EL (cell line): ENCODE data around the gene CABP2.
"Not testable (repeated sequence)": the region's sequence is repeated elsewhere in the genome, so short reads cannot be mapped to it uniquely, and the experiment has no call there.

Experiments
- DNase-seq: peaks from one replicate; pipeline ENCODE4 v3.0.0-alpha.2; 2016

Gene CABP2

DNA sequence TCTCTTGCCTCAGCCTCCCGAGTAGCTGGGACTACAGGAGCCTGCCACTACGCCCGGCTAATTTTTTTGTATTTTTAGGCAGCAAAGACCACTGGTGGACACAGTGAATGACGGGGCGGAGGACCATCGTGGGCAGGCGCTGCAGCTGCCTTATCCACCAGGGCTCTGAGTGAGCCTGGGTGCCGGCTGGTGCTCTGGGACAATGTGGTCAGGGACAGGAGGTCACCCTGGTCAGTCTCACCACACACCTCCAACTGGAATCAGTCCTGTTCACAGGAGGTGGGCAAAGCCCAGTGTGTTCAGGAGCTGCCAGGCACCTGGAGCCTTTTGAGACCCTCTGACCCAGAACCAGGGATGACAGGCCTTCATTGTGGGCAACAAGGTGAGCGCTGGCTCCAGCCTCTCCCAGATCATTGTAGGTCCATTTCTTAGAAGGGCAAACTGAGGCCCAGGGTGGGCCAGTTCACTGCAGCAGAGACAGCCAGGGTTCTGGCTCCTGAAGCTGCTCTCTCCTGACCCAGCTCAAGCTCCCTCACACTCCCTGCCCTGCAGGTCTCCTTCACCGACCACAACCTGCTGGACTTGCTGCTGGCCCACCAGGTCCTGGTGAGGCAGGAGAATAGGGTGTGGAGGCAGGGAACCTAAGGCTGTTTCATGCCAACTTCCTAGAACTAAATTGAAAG lies 15.7 kb upstream of the CABP2 start:
- DNase-seq, result no peak

DNA sequence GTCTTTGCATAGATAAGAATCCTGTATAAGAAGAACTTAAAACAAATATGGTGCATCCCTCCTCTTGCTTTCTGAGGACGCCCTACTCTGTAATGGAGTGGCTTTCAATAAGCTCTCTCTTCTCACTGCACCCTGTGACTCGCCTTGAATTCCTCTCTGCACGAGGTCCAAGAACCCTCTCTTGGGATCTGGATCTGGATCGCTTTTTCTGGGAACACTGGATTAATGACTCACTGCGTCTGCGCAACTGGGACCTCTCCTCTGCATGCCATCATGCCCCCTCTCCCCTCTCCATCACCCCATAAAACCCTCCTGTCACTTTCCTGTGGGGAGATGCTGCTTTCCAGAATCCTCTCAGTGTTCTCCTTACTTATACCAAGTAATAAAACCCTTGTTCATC lies 15.1 kb upstream of the CABP2 start:
- peak; percentile 23 for DNase-seq

DNA sequence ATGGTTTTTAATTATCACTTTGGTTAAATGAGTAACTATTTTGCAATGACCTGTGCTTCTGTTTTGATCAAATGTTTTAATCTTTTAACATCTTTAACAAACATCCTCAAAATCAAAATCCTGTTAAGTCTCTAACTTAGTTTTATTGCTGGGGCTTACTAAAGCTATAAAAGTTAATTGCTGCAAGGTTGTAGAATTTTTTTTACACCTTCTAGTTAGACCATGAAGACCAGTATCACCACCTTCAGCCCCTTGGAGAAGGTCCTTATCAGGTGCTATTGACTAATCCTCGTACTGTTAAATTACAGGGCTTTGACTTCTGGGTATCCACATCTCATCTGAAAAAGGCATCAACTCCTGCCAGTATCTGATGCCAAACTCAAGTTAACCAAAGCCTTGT lies 12.3 kb upstream of the CABP2 start:
- no peak for DNase-seq

DNA sequence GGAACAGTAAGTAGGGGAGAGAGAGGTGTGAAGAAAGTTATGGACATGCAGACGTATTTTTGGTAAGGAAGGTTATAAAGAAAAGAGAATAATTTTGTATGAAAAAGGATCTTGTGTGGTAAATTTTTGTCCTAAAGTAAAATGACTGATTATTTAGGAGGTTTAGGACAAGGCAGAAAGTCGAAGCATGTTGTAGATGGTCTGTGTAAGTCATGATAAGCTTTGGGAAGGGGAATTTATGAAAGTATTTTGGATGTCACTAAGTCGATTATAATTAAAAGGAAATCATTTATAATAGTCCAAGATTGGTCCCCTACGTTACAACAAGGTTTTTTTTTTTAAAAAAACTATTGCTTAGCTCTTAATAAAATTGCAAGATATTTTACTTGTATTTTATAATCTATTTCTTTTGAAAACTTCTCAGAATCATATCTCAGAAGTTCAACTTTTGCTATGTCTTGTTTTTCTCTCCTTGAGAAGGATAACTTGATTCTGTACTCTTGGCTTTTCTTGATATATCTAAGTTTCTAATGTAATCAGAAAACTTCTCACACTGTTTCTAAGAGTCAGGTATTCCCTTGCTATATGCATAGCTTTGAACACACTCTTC lies 10.9 kb upstream of the CABP2 start:
- DNase-seq, result peak; percentile 11

DNA sequence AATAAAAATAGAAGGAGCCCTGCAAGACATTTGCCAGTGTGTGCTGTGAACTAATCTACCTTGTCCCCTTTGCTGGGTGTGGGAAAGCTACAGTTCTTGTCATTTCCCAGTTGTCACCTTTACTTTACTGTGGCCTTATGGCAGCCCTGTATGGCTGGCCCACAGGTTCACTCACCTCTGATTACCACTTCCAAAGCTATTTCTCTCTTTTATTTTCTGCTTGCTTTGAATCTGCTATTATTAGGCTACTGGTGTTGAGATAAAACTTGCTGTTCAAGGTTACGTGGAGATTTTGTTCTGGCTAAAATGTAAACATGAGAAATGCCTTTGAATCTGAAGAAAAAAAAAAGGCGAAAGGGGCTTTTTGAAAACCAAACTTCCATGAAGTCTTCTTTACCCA lies 9.6 kb upstream of the CABP2 start:
- no peak for DNase-seq

DNA sequence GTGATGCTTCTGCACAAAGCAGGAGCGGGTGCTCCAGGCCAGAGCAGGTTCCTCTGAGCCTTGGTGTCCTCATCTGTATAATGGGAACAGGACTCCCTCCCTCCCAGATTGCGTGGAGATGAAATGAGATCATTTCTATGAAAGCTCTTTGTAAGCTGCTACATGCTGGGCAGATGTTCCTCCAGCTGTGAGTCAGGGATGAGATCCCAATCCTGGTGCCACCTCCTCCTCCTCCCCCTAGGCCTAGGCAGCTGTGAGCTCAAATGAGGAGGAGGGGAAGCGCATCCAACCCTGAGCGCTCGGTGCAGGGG lies 7.0 kb upstream of the CABP2 start:
- DNase-seq, result no peak

DNA sequence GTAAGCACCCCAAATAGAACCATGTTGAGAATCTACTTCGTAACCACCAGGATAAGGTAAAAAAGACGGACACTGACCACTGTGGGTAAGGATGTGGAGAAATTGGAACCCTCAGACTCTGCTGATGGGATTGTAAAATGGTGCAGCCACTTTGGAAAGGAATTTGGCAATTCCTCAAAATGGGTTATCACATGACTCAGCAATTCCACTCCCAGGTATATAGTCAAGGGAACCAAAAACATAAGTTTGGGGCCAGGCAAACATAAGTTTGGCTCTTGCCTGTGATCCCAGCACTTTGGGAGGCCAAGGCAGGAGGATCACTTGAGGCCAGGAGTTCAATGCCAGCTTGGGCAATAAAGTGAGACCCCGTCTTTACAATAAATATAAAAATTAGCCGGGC lies 5.1 kb upstream of the CABP2 start:
- DNase-seq, result no peak

DNA sequence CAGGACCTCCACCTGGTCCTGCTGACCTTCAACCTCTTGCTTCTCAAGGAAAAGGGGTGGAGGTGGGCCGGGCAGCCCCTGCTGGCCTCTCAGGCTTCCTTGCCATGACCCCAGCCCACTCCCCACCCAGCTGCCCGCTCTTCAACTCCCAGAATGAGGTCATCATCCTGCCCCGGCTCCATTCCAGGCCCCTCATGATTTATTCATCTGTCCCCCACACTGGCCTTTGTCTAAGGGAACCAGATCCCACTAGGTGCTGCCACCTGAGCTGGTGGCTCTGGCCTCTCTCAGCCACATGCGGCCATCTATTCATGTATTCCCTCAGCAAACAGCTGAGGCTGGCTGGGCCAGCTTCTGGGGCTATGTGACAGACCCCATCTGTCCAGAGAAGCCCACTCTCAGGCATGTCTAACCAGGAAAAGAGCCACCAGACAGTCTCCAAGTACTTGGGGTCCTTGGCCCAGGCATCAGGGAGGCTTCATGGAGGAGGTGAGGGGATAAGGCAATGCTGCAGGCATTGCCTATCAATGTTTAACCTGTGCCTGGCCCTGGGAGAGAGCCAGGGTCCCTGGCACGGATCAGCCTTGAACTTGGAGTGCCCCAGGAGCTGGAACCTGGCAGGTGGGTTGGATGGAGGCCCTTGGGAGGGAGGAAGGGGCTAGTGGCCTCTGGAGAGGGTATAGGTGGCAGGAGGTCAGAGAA lies 2.2 kb upstream of the CABP2 start:
- no peak for DNase-seq

DNA sequence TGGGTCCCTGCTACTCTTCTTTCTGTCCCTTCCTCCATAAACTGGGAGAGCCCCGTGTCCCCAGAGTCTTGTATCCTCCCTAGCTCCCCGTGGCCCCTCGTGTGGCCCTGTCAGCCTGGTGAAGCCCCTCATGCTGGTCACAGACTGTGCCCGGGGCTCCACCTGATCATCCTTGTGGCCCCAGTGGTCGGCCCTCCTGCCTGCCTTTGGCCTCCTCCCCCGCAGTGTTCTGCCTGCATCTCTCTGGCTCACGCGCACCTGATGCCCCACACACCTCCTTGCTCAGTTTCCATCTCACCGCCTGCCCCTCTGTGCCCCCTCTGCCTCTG lies 1.2 kb upstream of the CABP2 start:
- DNase-seq, result no peak

DNA sequence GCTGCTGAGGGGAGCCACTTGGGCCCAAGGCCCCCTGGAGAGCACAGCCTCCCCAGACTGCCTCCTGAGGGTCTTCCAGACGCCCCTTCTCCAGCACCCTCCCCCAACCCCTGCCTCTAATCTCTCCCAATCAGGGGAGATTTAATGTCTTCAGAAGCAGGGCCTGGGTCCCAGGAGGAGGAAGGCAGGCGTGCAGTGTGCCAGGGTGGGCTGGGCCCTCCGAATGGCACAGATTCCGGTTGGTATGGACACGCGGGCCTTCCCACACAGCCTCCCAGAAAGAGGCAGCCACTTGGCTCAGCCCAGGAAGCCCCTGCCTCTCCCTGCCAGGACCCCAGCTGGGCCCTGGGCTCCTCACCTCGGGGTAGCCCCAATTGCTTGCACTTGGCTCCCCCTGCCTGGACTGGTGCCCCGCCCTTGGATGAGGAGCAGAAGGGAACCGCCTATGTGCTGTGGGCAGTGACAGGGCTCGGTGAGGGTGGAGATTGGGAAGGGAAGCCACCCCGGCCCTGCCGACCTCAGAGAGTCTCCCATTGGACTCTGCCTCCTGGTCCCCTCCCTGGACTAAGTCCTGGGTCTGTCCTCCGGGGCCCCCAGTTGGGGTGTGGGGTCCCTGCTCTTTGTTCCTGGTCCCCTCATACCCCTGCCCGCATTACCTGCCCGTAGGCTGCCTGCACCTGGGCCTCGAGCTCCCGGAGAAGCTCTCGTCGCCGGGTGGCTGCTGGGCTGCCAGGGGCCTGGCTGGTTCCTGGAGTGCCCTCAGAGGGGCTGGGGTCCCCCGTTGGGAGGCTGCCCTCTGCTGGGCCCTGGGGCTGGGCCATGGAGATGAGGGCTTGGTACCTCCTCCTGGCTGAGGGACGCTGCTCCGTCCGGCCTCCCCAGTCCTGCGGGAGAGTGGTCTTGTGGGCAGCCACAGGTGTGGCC lies 572 bp upstream of the CABP2 start:
- DNase-seq, result no peak

DNA sequence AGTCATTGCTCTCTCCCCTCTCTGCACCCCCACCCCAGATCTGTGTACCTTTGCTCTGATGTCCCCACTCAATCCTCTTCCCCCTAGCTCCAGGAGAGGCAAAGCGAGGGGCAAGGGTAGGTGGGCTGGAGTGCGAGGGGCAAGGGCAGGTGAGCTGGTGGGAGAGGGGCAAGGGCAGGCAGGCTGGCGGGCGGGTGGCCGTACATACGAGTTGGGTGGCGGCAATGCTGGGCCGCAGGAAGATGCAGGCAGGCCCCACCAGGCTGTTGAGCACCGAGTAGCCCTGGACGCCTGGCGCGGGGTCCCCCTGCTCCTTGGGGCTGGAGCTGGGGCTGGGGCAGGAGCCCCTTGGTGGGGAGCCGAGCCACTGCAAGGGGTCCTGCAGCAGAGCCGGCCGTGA lies 908 bp downstream of the CABP2 start:
- DNase-seq, result no peak

DNA sequence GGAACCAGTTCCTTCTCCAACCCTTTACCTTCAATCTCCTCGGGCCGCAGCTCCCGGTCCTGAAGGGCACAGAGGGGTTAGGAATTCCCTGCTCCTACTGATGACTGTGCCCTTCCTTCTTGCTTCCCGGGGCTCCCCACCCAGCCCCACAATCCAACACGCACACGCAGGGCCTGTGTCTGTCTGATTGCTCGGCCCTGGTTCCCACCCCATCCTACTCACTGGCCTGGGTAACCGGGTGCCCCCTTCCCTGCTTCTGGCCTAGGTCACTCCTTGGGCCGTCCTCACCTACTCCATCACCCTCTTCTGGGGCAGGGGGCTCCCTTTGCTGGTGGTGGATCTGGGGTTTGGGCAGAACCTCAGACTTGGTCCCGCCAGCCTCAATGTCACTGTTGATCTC lies 1.3 kb downstream of the CABP2 start:
- no peak for DNase-seq

DNA sequence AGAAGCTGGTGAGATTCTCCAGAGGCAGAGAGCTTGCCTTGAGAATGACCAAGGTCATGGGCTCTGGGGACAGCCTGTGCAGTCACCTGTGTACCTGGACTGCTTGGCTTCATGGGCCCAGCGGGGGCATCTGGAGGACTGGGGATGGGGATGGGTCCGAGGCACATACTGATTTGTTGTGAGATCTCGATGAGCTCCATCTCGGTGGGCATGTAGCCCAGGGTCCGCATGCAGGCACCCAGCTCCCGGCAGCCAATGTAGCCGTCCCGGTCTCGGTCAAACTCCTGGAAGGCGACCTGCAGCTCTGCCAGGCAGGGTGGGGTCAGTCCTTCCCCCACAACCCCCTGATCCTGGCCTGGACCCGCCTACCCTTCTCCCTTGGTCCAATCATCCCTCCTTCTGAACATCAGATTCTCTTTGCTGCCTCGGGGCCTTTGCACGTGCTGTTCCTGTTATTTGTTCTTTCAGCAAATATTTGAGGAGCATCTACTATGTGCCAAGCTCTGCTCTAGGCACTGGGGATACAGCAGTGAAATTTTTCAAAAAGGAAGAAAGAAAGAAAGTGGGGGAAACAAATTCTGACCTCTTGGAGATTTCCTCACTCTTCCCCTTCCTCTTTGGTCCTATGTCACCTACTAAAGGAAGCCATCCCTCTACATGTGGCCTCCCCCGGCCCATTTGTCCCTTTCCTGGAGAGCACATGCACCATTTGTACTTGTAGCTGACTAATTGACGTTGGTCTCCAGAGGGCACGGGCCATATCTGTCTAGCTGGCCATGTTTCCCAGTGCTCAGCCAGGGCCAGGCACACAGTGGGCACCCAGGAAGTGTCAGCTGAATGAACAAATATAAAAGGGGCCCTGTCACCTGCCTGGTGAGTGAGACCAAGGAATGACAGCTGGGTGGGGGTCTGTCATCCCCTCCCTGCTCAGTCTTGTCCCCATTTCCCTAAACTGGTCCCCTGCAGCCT lies 2.1 kb downstream of the CABP2 start:
- DNase-seq, result no peak

DNA sequence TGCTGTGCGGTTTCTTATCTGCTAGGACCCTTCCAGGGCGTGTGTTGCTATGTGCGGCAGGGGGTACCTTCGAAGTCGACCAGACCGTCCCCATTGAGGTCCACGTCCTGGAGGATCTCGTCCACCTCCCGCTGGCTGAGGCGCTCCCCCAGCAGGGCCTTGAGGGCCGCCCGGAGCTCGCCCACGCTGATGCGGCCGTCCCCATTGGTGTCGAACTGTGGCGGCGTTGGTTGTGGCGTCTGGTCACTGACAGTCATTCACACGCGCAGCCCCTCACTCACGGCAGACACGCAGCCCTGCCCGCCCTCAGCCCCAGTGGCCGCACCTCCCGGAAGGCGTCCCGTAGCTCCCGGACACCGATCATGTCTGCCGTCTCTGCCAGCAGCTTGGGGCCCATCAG lies 3.5 kb downstream of the CABP2 start:
- no peak for DNase-seq

DNA sequence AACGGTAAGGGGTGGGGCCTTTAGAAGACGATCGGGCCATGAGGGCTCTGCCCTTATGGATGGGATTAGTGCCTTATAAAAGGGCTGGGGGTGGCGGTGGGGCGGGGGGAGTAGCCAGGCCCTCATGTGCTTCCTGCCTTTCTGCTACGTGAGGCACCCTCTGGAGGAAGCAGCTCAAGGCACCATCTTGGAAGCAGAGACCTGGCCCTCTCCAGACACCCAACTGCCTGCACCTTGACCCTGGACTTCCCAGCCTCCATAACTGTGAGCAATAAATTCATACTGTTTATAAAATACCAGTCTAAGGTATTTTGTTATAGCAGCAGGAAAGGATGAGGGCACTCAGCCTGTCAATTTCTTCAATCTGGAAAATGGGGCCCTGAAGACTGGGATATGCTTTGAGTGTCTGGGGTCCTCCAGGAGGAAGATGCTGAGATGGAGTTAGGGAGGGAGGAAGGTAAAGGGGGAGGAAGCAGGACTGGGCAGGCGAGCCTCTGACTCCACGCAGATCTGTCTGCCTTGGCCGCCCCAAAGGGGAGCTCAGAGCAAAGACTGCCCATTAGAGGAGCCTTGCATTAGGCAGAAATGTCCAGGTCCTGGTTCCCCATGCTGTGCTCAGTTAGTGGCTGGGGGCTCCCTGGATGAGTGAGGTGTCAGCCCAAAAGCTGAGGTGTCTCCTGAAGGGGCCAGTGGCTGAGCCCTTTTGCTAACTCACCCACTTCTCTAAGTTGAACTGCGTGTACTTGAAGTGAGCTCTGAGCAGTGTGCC lies 5.3 kb downstream of the CABP2 start:
- DNase-seq, result no peak

DNA sequence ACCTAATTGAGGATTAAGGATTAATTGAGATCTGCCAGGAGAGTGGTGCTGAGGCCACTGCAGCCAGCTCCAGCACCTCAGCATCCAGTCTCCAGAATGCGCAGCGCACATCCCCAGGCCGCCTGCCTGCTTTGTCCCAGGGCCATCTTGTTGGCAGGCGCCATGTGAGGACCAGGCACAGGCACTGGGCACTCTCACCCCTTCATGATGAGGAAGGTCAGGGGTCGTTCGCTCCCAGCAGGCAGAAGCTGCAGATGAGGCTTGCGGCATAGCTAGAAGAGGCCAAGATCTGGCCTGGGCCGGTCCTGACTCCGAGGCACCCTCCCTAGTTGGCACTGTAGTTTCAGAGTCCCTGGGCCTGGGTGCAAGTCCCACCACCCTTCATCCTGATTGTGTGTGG lies 6.4 kb downstream of the CABP2 start:
- no peak for DNase-seq

DNA sequence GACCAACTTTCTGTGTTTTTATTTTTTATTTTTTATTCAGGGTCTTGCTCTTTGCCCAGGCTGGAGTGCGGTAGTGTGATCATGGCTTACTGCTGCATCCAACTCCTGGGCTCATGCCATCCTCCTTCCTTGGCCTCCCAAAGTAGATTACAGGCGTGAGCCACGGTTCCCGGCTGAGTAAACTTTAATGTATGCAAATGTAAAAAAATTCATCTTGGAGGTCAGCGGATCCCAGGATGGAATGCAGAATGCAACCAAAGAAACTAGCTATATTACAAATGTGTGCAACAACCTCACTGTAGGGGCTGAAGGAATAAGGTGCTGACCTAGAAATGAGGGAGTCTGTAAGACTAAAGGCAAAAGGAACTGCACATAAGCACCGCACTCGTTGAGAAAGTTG lies 9.1 kb downstream of the CABP2 start:
- no peak for DNase-seq

DNA sequence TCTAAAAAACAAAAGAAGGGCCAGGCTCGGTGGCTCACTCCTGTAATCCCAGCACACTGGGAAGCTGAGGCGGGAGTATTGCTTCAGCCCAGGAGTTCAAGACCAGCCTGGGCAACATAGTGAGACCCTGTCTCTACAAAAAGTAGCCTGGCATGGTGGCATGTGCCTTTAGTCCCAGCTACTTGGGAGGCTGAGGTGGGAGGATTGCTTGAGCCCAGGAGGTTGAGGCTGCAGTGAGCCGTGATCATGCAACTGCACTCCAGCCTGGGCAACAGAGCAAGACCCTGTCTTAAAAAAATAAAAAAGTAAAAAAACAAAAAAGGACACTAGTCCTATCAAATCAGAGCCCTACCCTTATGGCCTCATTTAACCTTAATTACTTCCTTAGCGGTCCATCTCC lies 11.7 kb downstream of the CABP2 start:
- DNase-seq, result not testable (repeated sequence)

DNA sequence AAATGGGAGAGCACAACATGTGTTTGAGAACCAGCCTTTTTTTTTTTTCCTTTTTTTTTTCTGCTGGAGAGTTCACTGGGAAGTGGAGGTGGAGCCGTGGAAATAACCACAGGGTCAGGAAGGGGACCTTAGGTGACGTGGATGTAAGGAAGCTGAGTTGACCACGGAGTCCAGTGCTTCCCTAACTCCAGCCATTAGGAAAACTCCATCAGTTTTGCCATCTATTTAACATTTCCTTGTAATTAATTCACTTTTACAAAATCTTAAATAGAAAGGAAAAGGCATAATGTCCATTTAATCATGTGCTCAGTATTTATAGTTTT lies 13.3 kb downstream of the CABP2 start:
- DNase-seq, result peak; percentile 18

DNA sequence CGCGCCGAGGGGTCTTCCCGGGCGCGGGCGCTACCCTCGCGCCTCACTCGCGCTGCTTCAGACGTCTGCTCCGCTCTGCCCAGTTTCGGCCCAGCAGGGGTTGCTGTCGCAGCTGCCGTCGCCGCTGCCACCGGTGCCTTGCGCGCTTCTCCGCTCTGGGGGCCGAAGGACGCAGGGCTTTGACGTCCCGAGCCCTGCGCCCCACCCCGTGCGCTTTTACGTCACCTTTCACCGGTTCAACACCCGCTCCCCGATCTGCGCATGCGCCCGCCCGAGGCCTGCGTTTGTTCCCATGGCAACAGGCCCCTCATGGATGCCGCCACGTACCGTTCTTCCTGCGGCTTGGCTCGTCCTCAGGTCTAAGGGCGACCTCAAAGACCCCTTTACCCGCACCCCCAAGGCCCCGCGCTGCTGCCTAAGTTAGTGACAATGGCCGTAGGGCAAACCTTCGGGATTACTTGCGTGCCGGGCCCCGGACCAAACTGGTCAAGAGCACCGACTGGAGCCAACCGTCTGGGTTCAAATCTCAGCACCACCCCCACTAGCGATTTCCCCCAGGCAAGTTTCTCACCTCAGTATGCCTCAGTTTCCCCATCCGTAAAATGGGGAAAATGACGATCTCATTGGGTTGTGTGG lies 14.6 kb downstream of the CABP2 start:
- DNase-seq, result peak; percentile 96

DNA sequence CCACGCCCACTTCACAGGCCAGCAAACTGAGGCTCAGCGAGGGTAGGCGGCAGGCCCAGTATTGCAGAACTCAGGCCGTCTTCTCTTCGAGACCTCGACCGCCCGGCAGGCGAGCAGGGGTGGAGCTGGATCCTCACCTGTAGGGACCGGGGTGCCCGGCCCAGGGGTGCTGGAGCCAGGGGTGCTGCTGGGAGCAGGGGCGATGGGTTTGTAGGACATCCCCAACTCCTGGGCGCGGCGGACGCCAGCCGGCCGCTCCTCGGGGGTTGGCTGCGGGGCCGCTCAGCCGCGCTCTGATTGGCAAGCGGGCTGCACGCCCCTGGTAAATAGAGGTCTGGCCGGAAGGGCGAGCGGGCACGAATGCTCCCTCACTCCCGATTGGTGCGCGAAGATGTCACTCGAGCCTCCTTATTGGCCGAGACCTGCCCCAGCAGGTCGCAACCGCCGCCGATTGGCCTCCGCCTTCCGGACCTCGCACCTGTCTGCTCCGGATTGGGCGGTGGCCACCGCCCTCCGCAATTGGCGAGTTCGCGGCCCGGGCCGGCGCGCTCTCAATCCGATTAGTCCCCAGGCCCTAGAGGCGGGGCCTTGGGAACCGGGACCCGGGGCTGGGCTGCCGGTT lies 15.3 kb downstream of the CABP2 start, which contains the start of gene CDK2AP2:
TSS of gene CDK2AP2 (minus strand) at position 299 of the 622 bp plus-strand sequence. CDS start at position 219, 80 bp downstream.
- peak; percentile 100 for DNase-seq
